Germinal center (tissue), 1 donor: ENCODE data around the gene PRDM16.

ENCODE experiments used
- DNase-seq: peaks from one replicate; pipeline ENCODE4 v3.0.0; 2012; ENCODE audit warnings: mixed read lengths, low spot score

Gene PRDM16

DNA sequence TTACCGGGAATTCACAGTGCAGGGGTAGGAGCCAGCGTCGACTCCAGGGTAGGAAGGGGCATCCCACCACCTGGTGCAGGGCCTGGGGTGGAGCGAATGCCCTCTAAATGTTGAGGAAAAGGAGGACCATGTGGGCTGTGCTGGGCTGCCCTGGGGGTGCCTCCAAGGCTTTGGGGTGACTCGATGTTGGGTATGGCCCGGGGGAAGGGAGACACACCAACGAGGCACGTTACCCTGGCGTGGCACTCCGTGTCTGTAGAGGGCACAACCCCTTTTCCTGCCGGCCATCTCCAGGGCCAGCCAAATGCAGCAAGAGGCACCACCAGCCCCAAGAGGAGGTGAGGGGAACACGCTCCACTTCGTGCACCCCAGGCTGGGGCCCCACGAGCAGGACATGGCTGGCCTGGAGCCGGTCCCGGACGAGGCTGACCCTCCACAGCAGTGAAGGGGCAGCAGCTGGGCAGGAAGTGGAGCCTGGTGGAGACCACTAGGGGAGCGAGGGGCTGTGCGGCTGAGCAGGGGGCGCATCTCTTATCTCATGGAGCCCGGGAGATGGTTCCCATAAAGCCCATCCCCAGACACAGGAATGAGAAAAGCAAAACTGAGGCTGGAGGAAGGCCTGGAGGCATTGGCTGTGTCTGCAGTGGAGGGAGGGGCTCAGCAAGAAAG lies 36.5 kb upstream of the PRDM16 start:
- no peak for DNase-seq

- DNase-seq = no peak
These were observed 35.8 kb upstream of the PRDM16 start for GRCh38 chr1:3033040-3033789.

DNA sequence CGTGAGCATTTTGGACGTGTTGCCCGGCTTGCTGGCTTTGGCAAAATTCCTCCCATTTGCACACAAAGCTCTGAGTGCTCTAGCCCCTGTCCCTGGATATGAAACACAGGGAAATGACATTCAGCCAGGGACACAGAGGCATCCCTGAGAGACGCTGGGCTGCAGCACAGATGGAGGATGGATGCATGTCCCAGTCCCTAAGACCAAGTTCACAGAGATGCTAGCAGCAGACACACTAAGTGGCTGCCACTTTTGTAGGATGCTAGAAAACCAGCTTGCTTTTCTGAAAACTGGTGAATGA lies 35.3 kb upstream of the PRDM16 start:
- no peak for DNase-seq

DNA sequence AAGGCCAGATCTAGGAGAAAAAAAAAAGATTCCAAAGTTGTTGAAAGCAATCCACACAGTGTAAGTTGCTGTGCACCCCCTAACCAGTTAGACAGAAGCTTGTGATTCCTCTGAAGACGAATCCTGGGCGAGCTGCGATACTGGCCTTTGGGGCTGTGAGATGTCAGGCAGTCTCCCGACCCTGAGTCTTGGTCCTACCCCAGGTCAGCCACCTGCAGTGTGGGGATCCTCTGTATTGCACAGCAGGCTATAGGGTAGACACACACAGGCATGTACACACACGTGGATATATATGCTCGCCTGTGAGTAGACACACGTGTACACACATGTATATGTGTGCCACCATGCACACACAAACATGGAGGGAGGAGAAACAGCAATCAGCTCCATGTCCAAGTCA lies 34.8 kb upstream of the PRDM16 start:
- no peak for DNase-seq

DNA sequence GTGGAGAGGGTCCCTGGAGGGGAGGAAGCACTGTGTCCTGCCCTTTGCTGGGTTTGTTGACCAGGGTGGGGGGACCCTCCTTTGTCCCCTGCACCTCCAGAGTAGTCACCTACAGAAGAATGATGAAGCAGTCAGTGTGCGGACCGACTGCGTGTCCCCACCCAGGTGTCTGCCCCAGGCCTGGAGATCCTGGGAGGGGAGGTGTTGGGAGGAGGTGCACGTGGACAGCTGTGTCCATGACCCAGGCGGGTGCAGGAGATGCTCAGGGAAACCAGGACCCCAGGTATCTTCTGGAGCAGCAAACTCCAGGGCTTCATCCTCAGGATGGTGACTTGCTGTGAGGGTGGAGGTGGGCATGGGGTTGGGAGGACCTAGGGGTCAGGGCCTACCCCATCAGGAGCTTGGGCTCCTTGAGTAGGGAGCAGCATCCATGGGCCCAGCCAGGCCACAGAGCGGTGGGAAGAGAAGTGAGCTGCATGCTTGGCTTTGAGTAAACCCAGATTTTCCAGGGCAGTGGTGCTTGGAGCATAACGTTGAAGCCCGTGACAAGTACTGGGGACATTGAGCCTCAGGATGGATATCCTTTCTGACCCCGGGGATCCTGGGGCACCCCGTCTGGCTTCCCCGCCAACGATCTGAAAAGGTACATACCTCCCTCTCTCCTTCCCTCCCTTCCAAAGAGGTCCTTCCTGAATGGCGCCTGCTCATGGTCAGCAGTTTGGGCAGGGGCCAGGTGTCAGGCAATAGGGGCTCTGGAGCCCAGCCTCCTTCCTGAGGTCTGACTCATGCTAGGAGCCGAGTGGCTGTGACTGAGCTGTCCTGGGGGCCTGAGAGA lies 34.1 kb upstream of the PRDM16 start:
- DNase-seq = no peak

DNA sequence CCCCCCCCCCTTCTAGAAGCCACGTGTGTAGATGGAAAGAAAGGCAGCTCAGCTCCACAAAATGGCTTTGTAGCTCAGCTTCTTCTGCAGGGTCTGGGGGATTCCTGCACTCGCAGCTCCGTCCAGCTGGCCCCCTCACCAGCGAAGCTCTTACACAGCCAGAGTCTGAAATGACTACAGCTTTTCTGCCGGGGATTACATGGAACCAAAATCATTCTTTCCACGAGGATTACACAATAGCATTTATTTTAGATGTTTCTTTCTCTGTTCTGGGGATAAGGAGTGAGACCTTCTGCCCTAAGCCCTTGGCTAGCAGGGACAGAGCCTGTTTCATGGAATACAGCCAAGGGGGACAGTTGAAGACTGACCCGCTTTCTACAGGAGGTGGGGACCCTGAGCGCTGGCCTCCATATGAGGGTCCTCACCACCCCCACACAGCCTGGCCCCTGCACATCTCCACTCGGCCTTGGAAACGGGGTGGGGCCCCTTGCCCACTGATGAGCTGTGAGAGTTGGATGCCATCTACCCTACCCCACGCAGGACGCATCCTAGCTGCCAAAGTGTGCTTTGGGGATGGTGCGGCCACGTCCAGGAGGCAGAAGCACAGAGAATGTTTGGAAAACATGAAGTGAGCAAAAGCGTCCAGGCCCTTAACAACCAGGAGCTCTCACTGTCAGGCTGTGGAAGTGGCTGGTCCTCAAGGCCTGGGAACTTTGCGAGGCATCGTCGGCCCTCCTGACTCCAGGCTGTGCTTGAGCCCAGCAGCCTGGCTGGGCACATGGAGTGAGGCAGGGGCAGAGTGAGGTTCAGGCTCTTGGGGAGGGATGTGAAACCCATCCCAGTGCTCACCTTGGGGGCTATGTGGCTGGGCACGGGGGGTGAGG lies 33.2 kb upstream of the PRDM16 start:
- no peak for DNase-seq

- no peak for DNase-seq
These were observed 32.3 kb upstream of the PRDM16 start for GRCh38 chr1:3036447-3037280.

DNA sequence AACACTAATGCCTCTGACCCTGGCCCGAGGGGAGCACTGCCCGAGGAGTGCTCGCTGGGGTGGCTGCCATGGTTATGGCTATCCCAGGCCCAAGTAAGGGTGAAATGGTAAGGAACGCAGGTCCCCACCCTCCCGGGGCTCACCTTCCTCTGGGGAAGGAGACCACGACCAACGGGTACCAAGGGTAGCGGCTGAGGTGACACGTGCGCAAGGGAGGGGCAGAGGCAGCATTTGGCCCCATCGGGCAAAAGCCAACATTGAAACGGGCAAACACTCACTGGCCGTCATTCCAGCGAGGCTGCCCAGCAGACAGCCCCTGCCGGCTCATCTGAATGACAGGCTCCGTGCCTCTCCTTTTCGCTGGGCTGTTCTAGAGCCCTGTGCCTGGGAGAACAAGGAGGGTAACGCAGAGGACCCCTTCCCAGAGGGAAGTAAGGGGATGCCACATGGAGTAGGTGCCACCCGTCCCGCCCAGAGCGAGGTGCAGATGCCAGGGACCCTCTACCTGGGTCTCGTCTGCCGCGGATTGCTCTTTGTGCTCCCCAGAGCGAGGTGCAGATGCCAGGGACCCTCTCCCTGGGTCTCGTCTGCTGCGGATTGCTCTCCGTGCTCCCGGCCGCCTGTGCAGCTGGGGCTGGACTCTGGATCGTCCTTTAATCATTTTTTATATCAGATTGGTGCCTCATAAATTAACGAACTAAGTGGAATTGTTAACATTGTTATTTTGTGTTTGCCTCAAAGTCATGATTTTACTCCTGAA lies 31.5 kb upstream of the PRDM16 start:
- no peak for DNase-seq

- no peak for DNase-seq
These were observed 30.9 kb upstream of the PRDM16 start for GRCh38 chr1:3038113-3038551.

DNA sequence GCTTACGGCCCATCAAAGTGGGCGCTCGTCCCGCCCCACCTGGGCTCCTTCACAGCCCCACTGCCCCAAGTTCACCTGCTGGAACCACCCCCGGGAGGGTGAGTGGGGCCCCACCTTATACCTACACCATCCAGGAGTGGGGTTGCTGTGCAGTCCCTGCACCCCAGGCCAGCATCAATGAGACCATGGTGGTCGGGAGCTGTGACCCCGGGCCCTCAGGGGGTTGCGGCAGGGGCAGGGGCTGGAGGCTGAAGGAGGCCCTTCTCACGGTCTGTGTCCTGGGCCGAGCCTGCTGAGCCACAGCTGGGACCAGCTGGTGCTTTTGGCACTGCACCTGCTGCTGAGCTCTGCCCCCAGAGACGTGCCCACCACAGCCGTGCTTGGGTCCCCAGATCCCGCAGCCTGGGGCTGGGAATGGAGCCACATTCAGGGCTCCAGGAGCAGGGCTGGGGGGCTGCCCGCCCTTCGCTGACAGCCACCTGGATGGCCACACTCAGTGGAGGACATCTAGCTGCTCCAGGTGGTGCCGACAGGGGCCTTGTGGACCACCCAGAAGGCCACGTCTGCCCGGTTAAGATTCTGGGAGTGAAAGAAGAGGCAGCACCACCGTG lies 30.3 kb upstream of the PRDM16 start:
- DNase-seq = no peak

- DNase-seq = no peak
These were observed 29.0 kb upstream of the PRDM16 start for GRCh38 chr1:3040004-3040403.

DNA sequence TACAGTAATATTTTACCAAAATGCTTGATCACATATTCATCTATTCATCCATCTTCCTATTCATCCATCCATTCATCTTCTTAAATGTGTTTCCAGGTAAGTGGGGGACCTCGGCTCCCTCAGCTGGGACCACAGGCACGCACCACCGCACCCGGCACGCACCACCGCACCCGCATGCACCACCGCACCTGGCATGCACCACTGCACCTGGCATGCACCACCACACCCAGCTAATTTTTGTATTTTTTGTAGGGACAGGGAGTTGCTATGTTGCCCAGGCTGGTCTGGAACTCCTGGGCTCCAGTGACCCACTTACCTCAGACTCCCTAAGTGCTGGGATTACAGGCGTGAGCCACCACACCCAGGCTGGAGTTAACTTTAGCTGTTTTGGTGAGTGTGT lies 26.5 kb upstream of the PRDM16 start:
- no peak for DNase-seq

- DNase-seq = no peak
These were observed 19.8 kb upstream of the PRDM16 start for GRCh38 chr1:3049164-3049563.

DNA sequence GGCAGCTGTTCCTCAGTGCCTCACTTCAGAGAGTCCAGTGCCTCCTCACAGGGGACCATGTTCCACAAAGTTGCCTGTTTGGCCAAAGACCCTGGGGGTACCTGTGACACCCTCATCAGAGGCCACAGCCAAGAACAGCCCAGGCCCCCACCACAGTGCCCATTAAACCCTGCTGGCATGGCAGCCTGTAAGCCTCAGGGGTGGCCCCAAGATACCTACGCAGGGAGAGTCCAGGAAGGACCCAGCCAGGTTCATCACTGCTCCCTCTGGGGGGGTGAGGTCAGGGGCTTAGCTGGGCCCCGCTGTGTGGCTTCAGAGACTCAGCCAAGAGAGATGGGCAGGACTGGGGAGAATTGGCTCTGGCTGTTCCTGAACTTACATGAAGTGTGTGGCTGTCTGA lies 19.1 kb upstream of the PRDM16 start:
- no peak for DNase-seq

DNA sequence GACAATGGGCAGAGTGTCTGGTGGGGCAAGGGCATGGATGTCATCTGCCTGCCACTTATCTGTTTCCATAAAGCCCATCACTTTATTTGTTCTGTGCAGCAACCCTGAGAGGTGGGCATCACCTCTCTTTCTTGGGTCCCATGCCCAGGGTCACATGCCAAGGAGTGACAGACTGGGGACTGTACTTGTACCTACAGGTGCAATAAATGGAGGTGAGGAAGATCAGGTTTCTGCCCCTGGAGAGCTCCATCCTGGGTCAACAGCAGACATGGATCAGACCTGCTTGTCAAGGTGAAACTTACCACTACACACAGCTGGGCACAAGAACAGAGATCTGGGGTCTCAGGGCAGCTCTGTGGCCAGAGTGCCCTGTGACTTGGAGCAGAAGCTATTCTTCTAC lies 18.4 kb upstream of the PRDM16 start:
- no peak for DNase-seq

GRCh38 chr1:3051270-3052268 lies 17.4 kb upstream of the PRDM16 start:
- no peak for DNase-seq

DNA sequence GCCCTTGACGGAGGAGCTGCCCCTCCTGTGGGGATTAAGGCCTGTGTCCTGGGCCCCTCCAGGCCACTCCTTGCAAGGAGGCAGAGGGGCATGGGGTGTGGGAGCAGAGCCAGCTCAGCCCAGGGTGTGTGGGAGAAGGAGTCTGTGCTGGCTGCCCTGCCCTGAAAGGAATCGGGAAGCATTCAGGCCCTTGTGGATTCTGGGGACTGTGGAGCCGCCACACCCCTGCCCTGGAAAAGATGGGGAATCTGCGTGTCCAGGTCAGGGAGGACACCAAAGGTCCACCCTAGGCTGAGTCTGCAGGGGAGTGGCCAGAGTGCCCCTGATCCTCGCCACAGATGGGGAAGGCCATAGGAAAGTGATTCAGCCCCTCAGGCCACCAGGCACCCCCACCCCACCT lies 16.5 kb upstream of the PRDM16 start:
- DNase-seq = no peak

DNA sequence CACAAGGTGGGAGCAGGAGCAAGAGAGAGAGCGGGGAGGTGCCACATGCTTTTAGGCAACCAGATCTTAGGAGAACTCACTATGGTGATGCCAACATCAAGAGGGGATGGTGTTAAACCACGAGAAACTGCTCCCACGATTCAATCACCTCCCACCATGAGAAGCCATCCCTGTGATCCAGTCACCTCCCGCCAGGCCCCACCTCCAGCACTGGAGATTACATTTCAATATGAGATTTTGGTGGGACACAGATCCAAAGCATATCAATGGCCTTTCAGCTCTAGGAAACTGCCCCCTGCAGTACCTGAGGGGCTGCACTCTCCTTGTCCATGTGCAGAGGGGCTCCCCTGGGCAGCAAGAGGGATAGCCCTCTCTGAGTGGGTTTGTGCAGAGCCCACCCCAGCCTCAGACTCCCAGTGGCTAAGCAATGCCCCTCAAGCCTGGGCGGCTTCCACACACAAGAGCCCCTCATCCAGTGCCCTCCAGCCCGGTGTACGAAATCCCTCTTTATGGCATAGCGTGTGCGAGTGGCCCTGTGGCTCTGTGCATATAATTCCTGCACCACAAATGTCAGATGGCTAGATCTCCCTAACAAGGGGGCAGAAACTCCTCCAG lies 15.5 kb upstream of the PRDM16 start:
- no peak for DNase-seq
